H1 (cell line): ENCODE results near the gene OLFM1.

Experiments used
- BACH1 ChIP-seq: IDR thresholded peaks from 2 replicates; pipeline ENCODE4 v1.6.1; 2012; ENCODE audit warnings: low read length, improper control_type of control experiment
- CTCF ChIP-seq, 3 experiments: IDR thresholded peaks; 1 replicate in 2 of 3; 2 replicates in 1 of 3; pipeline versions ENCODE4 v1.5.1 to v1.6.1; 2011; ENCODE audit warnings: low read length in 3 of 3, mild to moderate bottlenecking in 3 of 3, inconsistent platforms in 2 of 3, low read depth in 1 of 3, moderate library complexity in 1 of 3; ENCODE audit not compliant: insufficient read depth in 1 of 3; ENCODE audit errors: control extremely low read depth in 1 of 3
- EZH2 ChIP-seq: fragments of 200-600 bp; sonication (generic); IDR thresholded peaks from 2 replicates; pipeline ENCODE4 v1.7.1; 2012; ENCODE audit warnings: low read depth, mild to moderate bottlenecking, moderate library complexity, low read length, inconsistent platforms; ENCODE audit not compliant: severe bottlenecking
- POLR2AphosphoS5 ChIP-seq: IDR thresholded peaks from 2 replicates; pipeline ENCODE4 v1.6.1; 2011; ENCODE audit warnings: low read depth, low read length
- SIN3A ChIP-seq, 2 experiments: IDR thresholded peaks in 1 of 2; conservative IDR thresholded peaks in 1 of 2; 2 replicates each; pipeline ENCODE4 v1.6.1; 2011 to 2012; ENCODE audit warnings: low read length in 2 of 2, improper control_type of control experiment in 1 of 2, low read depth in 1 of 2, mild to moderate bottlenecking in 1 of 2
- SP1 ChIP-seq: IDR thresholded peaks from 2 replicates; pipeline ENCODE4 v1.6.1; 2011; ENCODE audit warnings: low read depth, low read length
- YY1 ChIP-seq: IDR thresholded peaks from 2 replicates; pipeline ENCODE4 v1.6.1; 2011; ENCODE audit warnings: low read depth, mild to moderate bottlenecking, low read length

DNA sequence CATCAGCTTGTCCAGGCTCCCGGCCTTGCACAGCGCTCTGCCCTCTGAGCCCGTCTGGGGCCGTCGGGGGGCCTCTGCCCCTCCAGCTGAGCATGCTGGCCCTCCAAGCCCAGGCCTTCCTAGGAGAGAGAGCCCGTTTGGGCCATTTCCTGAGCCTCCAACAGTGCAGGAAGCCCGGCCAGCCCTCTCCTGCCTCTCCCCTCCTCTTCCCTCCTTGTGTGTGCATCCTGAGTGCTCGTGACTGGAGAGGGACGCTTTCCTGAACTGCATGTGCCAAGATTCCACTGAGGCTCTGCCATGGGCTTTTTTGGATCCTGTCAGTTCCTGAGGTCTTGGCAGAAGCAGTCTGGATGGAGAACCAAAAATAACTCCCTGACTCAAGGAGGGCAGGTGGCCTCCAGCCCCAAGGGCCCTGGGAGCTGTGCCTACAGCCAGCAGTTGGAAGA lies 15.6 kb downstream of the OLFM1 start:
- TF ChIP-seq CTCF (IDR thresholded peaks at IDR 0.05; ENCODE audit: control extremely low read depth in 1 of 3, insufficient read depth in 1 of 3, low read depth in 1 of 3, low read length in 3 of 3) (no peak), BACH1 (no peak), POLR2AphosphoS5 (no peak), SP1 (no peak), YY1 (no peak), EZH2 (no peak), SIN3A (conservative IDR thresholded peaks at IDR 0.05 in 1 of 2, IDR thresholded peaks at IDR 0.05 in 1 of 2; ENCODE audit: low read depth in 1 of 2, low read length in 2 of 2) (no peak)
